HG02973 (cell line): ENCODE data around the gene PCBP3.
"Not testable (repeated sequence)": the region's sequence is repeated elsewhere in the genome, so short reads cannot be mapped to it uniquely, and the experiment has no call there.

Experiments
- ATAC-seq: cut with Tn5 transposase; IDR thresholded peaks from one replicate; pipeline ENCODE4 v1.9.1; 2021; ENCODE audit warnings: moderate library complexity; ENCODE audit not compliant: unreplicated experiment

The PCBP3 gene

DNA sequence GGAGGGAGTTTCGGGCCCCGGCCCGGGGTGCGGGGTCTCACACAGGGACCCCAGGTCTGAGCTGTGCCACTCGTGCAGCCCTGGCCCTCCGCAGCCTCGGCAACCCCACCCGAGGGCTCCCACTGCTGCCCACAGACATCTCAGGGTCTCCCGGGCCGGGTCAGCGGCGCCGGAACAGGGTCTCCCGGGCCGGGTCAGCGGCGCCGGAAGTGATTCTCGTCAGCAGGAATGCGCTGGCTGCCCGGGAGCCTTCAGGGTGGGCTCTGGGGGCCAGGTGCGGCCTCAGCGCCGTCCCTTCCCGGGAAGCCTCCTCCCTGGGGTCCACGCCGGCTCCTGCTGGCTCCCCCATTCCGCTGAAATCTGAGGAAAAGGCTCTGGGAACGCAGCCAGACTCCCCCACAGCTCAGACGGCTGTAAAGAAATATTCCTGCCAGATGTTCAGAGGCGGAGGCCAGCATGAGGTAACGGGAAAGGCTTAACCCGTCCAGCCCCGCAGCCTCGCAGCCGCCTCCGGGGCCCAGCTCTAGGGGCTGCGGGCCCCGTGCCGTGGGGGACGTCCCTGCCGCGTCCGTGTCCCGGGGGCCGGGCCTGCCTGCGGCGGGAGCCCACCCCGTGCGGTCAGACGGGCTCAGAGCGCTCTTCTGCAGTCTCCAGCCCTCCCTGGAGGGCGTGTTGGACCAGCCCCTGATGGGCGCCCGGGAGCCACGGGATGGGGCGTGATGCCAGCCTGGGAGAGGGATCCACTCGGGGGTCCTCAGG, 329.4 kb downstream of the PCBP3 start:
- ATAC-seq: no peak

DNA sequence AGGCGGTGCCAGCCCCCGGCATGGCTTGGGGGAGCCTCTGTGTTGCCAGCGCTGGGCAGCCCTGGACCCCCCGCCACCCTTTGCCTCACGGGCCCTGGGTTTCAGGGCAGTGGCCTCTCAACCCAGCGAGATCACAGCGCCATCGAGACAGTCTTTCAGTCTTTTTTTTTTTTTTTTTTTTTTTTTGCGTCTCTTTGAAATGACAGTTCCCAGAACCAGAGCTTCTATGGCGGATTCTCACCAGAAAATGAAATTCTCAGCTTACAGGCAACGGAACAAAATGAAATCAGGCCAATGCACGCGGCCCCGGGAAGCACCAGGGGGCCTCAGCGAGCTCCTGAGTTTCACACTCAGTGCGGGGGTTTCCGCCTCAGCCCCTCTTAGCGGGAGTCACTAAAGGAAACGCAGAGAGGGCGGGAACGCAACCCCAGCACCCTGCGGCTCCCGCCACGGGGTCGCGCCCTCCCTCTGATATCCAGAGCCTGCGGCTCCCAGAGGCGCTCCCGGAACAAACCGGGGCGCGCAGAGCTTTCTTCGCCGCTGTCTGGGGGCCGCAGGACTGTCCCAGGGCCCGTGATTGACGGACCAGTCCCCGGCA, 330.0 kb downstream of the PCBP3 start:
- ATAC-seq: no peak

DNA sequence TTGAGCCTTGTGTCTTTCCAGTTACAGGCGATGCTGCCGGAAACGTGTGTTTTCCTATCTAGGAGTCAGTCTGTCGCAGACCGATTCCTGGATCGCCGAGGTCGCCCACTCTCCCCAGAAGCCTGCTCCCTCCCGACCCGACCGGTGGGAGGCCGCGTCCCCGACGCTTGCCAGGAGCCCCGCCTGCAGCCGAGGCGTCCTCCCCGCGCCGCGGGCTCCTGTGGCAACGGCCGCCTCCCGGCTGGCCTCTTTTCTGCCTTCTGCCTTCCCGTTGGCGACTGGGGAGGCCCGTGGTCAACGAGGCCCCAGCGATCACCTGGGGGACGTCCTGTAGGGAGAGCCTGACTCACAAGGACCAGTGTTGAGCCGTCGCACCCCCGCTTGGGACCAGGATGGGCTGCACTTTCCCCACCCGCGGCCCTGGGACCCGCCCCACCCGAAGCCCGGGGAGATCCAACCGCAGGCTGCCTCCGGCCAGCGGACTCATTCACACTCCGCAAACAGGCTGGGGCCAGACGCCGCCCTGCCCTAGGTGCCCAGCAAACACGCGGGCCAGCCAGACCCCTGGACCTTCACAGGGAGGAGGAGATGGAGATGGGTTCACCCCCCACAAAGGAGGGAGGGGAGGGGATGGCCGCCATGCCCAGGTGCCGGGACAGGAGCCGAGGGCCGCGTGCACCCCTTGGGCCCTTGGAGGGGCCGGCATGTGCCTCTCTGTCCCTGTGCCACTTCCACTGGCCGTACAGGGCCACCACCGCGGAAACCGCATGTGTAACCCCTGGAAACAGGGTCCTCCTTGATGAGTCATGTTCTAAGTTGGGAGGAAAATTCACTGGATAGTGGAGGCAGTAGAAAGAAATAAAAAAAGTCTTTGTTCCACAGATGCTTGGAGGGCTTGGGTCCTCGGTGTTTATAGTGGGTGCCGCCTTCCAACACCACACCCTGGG, 330.8 kb downstream of the PCBP3 start:
- ATAC-seq: no peak

DNA sequence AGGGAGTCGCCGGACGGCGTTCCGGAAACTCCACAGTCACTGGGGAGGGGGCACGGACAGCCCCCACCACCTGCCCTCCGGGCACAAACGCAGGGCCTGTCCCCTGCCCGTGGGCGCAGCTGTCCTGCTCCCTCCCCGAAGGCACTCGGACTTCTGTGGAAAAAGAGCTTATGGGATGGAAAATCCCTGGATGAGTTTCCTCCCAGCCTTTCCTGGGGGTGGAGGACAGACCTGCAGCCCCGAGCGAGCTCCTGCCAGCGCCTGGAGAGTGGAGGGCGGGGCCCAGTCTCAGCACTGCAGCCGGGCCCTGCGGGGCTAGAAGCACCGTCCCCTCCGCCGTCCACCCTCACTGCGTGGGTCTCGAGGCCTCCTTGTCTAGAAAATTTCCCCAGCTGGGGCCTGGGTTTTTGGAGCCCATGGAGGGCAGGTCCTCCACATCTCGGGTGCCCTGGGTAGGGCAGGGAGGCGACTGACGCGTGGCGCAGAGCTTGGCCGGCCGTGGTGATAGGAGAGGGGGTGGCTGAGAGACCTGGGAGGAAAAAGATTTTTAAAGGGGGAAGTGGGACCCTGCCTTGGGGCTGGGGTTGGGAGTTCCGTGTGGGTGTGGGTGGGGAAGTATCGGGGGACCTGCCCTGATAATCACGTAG, 331.6 kb downstream of the PCBP3 start:
- ATAC-seq: no peak

DNA sequence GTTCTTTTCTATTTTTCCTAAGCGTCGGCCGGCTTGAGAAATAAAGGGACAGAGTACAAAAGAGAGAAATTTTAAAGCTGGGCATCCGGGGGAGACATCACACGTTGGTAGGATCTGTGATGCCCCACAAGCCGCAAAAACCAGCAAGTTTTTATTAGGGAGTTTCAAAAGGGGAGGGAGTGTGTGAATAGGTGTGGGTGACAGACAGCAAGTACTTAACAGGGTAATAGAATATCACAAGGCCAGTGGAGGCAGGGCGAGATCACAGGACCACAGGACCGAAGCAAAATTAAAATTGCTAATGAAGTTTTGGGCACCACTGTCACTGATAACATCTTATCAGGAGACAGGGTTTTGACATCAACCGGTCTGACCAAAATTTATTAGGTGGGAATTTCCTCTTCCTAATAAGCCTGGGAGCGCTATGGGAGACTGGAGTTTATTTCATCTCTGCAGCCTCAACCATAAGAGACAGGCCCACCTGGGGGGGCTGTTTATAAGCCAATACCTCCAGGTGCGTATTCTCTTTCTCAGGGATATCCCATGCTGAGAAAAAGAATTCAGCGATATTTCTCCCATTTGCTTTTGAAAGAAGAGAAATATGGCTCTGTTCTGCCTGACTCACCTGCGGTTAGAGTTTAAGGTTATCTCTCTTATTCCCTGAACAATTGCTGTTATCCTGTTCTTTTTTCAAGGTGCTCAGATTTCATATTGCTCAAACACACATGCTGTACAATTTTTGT, 332.3 kb downstream of the PCBP3 start:
- ATAC-seq: not testable (repeated sequence)

DNA sequence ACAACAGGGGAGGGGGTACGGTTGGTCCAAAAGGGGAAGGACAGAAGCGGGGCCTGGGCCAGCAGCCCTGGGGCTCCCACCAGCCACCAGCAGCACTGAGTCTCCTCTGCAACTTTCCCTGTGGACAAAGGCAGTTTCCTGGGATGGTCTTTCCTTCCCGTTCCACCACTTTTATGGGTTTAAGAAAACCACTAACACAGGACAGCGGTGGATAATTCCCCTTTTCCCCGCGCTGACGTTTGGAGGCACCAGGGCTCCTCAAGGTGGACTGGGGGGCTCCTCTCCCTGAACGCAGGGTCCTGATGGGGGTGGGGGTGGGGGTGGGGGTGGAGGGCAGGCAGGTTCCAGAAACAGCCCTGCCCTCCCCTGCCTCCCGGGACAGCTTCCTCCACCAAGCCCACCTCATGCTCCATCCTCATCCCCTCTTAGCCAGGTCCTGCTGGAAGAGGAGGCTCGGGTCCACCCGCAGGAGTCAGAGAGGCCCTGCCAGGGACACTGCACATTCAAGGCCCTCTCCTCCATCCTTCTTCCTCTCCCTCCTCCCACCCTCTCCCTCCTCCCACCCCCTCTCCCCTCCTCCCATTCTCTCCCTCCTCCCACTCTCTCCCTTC, 333.3 kb downstream of the PCBP3 start:
- ATAC-seq: no peak

DNA sequence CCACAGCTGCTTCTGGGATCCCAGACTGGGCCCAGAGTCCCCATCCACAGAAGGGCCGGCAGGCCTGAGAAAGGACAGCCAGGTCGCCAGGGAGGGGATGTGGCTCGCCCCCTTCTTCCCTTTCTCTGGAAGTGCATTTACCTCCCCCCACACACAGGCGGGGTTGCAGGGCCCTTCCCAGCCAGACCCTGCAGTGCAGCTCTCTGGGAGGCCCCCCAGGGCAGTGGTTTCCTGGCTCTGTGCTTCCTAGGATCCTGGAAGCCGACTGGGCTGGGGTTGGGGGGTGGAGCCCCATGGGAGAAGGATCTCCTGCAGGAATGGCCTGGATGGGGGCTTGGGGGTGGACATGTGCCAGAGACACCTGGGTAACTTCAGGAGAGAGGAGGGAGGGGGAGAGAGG, 333.9 kb downstream of the PCBP3 start:
- ATAC-seq: no peak

DNA sequence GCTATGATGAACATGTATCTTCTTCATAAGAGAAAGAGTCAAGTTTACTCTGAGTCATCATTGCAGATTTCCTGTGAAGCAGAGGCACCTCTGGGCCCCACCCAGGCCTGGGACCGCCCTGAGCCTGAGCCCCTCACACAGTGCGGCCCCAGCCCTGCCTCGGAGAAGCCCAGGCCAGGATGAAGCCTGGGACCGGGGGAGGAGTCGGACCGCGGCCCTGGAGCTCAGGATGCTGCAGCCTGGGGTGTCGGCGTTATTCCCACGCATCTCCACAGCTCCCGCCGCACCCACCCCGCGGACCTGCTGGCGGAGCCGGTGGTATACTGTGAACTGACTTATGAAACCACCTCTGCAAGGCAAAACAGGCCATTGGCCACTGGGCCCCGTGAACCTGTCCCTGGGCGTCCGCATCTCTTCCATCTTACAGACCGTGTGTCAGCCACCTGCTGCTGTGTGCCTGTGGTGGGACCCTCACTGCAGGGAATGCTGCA, 335.7 kb downstream of the PCBP3 start:
- ATAC-seq: no peak

DNA sequence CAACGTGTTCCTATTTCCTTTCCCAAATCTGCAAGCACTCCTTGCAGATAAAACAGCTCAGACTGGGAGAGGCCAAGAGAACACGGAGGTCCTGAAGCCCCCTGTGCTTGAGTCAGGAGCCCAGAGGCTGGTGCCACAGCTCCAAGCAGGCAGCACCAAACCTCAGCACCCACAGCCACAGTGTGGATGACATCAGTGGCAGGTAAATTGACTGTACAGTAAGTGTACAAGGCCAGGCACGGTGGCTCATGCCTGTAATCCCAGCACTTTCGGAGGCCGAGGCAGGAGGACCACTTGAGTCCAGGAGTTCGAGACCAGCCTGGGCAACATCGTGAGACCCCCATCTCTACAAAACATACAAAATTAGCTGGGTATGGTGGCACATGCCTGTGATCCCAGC, 336.1 kb downstream of the PCBP3 start:
- ATAC-seq: no peak

DNA sequence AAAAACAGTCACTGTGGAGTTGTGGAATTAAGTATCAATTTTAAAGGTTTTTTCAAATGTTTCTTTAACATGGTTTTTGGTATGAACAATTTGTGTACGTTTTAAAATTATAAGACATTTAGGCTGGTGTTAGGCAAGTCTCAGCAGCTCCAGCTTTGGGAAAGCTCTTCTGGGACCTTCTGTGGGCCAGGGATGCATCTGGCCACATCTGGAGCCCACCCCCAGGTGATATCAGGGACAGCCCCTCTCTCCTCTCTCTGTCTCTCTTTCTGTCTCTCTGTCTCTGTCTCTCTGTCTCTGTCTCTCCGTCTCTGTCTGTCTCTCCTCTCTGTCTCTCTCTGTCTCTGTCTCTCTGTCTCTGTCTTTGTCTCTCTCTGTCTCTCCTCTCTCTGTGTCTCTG, 336.7 kb downstream of the PCBP3 start:
- ATAC-seq: no peak

DNA sequence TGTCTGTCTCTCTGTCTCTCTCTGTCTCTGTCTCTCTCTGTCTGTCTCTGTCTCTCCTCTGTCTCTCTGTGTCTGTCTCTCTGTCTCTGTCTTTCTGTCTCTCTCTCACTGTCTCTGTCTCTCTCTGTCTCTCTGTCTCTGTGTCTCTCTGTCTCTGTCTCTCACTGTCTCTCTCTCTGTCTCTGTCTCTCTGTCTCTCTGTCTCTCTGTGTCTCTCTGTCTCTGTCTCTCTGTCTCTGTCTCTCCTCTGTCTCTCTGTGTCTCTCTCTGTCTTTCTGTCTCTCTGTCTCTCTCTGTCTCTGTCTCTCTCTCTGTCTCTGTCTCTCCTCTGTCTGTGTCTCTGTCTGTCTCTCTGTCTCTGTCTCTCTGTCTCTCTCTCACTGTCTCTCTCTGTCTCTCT, 337.2 kb downstream of the PCBP3 start:
- ATAC-seq: no peak

DNA sequence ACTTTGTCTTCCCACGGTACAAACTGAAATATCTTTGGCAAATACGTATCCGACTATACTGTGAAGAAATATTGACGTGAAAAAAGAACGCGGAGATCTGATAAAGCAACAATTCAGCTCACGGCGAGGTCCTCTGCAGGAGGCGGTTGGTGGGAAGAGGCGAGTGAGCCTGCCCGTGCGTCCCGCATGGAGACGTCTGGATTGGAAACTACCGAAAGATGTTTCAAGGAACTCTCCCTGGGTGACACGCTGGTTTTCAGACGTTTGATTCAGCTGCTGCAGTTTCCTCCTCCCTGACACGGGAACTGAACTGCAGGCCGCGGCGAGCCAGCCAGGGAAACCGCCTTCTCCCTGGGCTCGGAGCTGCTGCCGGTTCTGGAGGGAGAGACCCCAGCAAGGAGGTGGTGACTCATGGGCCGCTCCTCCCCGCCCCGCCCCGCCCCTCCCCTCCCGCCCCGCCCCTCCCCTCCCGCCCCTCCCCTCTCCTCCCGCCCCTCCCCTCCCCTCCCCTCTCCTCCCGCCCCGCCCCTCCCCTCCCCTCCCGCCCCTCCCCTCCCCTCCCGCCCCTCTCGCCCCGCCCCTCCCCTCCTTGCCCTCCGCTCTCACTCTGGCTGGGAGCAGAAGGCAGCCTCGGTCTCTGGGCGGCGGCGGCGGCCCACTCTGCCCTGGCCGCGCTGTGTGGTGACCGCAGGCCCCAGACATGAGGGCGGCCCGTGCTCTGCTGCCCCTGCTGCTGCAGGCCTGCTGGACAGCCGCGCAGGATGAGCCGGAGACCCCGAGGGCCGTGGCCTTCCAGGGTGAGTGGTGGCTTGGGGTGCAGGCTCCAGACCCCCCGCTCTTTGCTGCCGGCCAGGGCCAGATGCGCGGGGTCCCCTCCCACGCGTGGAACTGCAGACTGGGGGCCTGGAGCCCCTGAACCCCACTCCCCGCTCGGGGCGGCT, 337.9 kb downstream of the PCBP3 start, which contains the start of gene COL6A1:
COL6A1 (plus strand) TSS at position 620 of the 941 bp plus-strand sequence; CDS start at position 701, 81 bp downstream.
- ATAC-seq: no peak

DNA sequence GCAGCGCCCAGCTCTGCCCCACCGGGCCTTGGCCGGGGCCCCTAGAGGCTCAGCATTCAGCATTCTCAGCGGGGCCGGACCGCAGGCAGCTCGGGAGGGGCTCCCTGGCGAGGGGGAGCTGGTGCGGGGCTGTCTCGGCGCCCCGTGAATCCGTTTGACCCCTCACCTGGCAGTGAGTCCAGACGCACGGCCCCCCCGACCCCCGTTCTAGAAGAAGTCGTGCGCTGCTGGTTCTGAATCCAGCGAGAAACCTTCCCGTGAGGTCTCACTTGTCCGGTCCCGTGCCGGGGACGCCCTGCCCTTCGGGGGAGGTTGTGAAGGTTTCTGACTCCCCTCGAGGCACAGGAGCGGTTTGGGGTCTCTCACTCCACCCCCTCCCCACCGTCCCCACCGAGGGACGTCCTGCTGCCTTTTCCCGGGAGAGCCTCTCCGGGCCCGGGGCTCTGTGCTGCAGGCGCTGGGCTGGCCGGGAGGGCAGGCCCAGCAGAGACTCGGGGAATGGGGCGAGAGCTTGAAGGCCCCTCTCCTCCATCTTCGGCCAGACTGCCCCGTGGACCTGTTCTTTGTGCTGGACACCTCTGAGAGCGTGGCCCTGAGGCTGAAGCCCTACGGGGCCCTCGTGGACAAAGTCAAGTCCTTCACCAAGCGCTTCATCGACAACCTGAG, 338.7 kb downstream of the PCBP3 start:
- ATAC-seq: no peak

DNA sequence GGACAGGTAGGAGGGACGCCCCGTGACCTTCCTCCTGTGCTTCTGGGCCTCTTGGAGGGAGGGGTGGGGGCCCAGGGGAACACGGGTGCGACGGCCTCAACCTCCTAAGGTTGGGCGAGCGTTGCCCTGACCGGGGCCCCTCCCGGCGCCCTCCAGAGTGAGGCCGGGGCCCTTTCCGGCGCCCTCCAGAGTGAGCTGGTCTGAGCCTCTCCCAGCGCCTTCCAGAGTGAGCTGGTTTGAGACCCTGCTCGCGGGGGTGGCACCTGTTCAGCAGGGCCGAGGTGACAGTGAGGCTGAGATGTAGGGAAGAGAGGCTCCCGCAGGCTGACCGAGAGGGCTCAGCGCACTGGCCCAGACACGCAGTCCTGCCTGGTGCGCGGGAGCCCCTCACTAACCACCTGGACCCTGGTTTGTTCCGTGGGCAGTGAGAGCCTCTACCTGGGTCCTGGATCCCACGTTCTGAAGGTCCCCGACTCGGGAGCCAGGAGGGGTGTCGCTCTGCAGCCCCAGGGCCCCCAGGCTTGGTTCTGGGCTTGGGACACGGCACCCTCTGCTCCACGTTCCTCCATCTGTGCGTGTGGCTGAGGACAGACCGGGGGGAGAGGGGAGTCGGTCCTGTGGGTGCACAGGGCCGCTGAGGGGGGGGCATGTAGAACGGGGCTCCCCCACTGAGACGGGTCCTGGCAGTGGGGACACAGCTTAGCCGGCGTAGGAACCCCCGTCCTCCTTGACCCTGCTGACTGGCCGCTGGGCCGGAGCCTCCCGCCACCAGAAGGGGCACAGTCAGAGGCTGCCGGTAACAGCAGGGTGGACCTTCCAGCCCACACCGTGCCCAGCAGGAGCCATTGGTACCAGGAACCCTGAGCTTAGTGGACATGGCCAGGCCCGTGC, 339.5 kb downstream of the PCBP3 start:
- ATAC-seq: no peak

DNA sequence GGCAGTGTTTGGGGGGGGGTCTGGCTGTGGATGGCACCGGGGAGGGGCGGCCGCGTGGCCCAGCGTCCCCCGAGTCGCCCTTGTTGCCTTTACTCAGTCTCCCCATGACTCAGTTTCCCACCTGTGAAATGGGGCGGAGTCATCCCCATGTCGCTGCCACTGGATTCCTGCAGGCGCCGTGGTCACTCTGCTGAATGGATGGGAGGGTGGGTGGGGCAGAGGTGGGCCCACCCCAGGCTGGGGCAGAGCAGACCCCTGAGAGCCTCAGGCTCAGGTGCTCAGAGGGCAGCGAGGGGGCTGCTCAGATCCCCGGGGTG, 340.1 kb downstream of the PCBP3 start:
- ATAC-seq: no peak

DNA sequence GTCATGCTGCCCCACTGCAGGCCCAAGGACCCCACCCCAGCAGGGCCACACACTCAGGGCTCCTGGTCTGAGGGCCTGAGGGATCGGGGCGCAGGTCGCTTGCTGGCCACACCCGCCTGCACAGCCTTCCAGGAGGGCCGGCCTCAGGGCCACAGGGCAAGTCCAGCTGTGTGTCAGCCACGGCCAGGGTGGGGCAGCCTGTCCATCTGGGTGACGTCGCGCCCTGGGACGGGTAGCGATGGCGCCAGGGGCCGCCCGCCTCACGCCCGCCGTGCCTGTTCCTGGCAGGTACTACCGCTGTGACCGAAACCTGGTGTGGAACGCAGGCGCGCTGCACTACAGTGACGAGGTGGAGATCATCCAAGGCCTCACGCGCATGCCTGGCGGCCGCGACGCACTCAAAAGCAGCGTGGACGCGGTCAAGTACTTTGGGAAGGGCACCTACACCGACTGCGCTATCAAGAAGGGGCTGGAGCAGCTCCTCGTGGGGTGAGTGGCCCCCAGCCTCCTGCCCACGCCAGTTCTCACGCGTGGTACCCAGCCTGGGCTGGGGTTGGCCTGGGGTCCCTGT, 340.5 kb downstream of the PCBP3 start:
- ATAC-seq: no peak

DNA sequence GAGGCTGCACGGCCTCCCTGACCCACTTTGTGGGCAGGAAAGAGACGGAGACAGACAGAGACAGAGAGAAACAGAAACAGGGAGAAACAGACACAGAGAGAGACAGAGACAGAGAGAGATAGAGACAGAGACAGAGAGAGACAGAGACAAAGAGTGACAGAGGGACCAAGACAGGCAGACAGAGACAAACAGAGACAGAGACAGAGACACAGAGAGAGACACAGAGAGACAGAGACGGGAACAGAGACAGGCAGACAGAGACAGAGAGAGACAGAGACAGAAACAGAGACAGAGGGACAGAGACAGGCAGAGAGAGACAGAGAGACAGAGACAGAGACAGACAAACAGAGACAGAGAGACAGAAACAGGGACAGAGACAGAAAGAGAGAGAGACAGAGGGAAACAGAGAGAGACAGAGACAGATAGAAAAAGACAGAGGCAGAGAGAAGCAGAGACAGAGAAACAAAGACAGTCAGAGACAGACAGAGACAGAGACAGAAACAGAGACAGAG, 341.1 kb downstream of the PCBP3 start:
- ATAC-seq: no peak
